ENCODE data around the gene PPP2R1B. TPM values are rescaled to one million over a fixed set of nuclear protein-coding genes. Genes with fewer than 3 reads are reported as not detected.

Gene PPP2R1B
- total and polyA plus RNA-seq, 2 donors (not counting 3 experiments of a cell fraction or from before 2014, with no cell fraction given), result 18.0 to 50.8 TPM

DNA sequence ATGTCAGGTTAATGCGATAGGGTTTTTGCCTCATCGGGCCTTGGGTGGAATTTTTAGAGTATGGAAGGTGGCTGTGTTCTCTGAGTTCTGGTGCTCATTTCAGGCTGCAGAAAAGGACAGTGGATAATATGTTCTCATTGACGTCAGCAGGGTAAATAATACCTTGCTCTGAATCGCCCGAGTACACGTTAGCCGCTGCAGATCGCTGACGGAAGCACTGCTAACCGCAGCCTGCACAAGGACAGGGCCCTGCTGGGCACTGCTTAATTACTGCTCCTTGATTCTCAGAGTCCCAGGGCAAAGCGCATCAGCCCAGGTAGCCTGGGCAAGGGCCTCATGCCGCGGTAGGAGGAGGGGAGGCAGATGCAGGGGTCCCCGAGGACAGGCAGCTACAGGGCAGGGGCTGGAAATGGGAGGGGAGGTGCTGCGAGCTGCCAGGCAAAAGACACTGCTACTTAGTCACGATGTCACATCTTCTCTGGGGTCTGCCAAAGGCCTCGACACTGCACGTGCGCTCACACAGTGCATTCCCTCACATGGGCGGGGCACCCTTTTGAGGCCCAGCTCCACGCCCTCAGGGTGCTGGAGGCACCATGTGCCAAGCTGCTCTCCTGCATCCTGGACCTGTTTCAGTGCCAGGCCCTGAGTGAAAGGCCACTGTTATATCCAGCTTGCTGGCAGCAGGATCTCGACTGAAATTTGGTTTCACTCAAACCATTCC, 35.2 kb downstream of the PPP2R1B start:
- Histone ChIP-seq H3K27me3 (ENCODE audit: control insufficient read depth in 2 of 2, insufficient read depth in 2 of 2, low read length in 2 of 2) (no peaks in the 10 kb centered on the region), H3K9me3 (replicated peaks; ENCODE audit: control insufficient read depth, insufficient read depth, low read length) (no peaks in the 10 kb centered on the region), H3K36me3 (ENCODE audit: control insufficient read depth in 2 of 2, extremely low read depth in 1 of 2, insufficient read depth in 2 of 2, low read length in 2 of 2) (peaks cover 0 to 2% of the 10 kb centered on the region in 2 experiments), H3K4me3 (replicated peaks in 1 of 3; ENCODE audit: insufficient read depth in 1 of 3, low read depth in 1 of 3, low read length in 3 of 3) (no peak overlapping the region), H4K20me1 (replicated peaks; ENCODE audit: control insufficient read depth, extremely low read depth, insufficient read depth, low read length) (no peaks in the 10 kb centered on the region), H3K4me1 (ENCODE audit: control insufficient read depth, extremely low read depth, insufficient read depth, low read length) (peaks cover 45% of the 10 kb centered on the region), H2AFZ (ENCODE audit: low read depth, low read length) (no peak overlapping the region), H3K4me2 (ENCODE audit: insufficient read depth, low read length) (no peak overlapping the region), H3K9ac (replicated peaks; ENCODE audit: extremely low read depth, insufficient read depth, low read length) (no peak overlapping the region), H3K27ac (ENCODE audit: insufficient read depth, low read depth, low read length) (no peak overlapping the region), H3K9me1 (replicated peaks; ENCODE audit: control insufficient read depth, extremely low read depth, insufficient read depth, low read length) (no peaks in the 10 kb centered on the region), H3K79me2 (ENCODE audit: control insufficient read depth, insufficient read depth, low read length) (no peaks in the 10 kb centered on the region)
- intact Hi-C loops (cut with micrococcal nuclease), result no loop called here
- CTCF ChIA-PET, result interaction anchor here (1.0 to 2.0 kb wide), 4 partner anchors 10 to 127 kb away, joined by 4 to 6 read pairs (median 5); no protein-coding TSS in a partner anchor
- BruUV-seq (replicated peaks), result no TSS peak
- DNase-seq (ENCODE audit: low read depth, low spot score) (no peak), FAIRE-seq (no peak)
- peak; percentile 16 for TF ChIP-seq POLR2A (IDR thresholded peaks at IDR 0.05; ENCODE audit: low read depth, low read length)
- TF ChIP-seq, protein P1, sequence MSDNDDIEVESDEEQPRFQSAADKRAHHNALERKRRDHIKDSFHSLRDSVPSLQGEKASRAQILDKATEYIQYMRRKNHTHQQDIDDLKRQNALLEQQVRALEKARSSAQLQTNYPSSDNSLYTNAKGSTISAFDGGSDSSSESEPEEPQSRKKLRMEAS (IDR thresholded peaks at IDR 0.05; ENCODE audit: insufficient read depth, insufficient read length), result no peak
- no peak for TF ChIP-seq POLR2AphosphoS5 (IDR thresholded peaks at IDR 0.05; ENCODE audit: insufficient read depth, low read depth, low read length)
- no peak for TF ChIP-seq FOS (IDR thresholded peaks at IDR 0.05; ENCODE audit: borderline replicate concordance, insufficient read depth, low read length)
- no peak for TF ChIP-seq JUN (IDR thresholded peaks at IDR 0.05; ENCODE audit: borderline replicate concordance, insufficient read depth, insufficient read length, low read depth)
- POLR2A ChIA-PET, result no interaction called here
- dilution Hi-C loops (cut with MboI; ENCODE audit: extremely low pct_ligation_motif_present, low sequenced_read_pairs), result no loop called here

DNA sequence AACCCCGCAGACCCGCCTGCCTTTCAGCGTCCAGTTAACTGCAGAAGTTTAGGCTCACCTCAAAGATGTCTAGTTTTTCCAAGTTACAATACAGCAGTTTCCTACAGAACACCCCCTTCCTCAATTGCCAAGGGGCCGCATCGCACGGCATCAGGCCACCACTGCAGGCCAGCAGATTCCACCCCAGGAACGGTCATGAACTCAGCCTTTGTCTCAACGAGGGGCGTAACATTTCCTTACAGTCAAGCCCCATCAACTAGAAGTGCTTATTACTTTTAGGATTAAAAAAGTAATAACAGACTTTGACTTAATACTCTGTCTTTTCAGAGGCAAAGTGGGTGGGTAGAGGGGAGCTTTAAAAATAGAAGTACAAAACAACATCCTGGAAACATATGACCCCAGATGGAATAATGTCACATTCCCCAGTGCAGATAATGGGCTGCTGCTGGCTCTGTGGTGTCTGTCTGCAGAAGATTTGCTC, 36.3 kb downstream of the PPP2R1B start:
- H3K79me2 ChIP-seq (ENCODE audit: control insufficient read depth, insufficient read depth, low read length), result no peaks in the 10 kb centered on the region
- H3K4me1 ChIP-seq (ENCODE audit: control insufficient read depth, extremely low read depth, insufficient read depth, low read length), result peaks cover 35% of the 10 kb centered on the region
- POLR2A ChIA-PET, result no interaction called here
- intact Hi-C loops (cut with micrococcal nuclease) (no loop called here), dilution Hi-C loops (cut with MboI; ENCODE audit: extremely low pct_ligation_motif_present, low sequenced_read_pairs) (no loop called here)
- DNase-seq (ENCODE audit: low read depth, low spot score) (peak; percentile 59), FAIRE-seq (no peak)
- no peak overlapping the region for H3K27ac ChIP-seq (ENCODE audit: insufficient read depth, low read depth, low read length)
- no peaks in the 10 kb centered on the region for H3K9me1 ChIP-seq (replicated peaks; ENCODE audit: control insufficient read depth, extremely low read depth, insufficient read depth, low read length)
- H3K4me3 ChIP-seq (replicated peaks in 1 of 3; ENCODE audit: insufficient read depth in 1 of 3, low read depth in 1 of 3, low read length in 3 of 3), result no peak overlapping the region
- H3K27me3 ChIP-seq (ENCODE audit: control insufficient read depth in 2 of 2, insufficient read depth in 2 of 2, low read length in 2 of 2), result no peaks in the 10 kb centered on the region
- no peak overlapping the region for H3K4me2 ChIP-seq (ENCODE audit: insufficient read depth, low read length)
- H3K9ac ChIP-seq (replicated peaks; ENCODE audit: extremely low read depth, insufficient read depth, low read length), result no peak overlapping the region
- no TSS peak for BruUV-seq (replicated peaks)
- H2AFZ ChIP-seq (ENCODE audit: low read depth, low read length), result no peak overlapping the region
- H3K36me3 ChIP-seq (ENCODE audit: control insufficient read depth in 2 of 2, extremely low read depth in 1 of 2, insufficient read depth in 2 of 2, low read length in 2 of 2), result peaks cover 0 to 2% of the 10 kb centered on the region in 2 experiments
- no peaks in the 10 kb centered on the region for H3K9me3 ChIP-seq (replicated peaks; ENCODE audit: control insufficient read depth, insufficient read depth, low read length)
- H4K20me1 ChIP-seq (replicated peaks; ENCODE audit: control insufficient read depth, extremely low read depth, insufficient read depth, low read length), result no peaks in the 10 kb centered on the region
- CTCF ChIA-PET, result interaction anchor here (1.0 to 2.8 kb wide), 5 partner anchors 8 to 126 kb away, joined by 3 to 13 read pairs (median 4); no protein-coding TSS in a partner anchor
- TF ChIP-seq FOS (IDR thresholded peaks at IDR 0.05; ENCODE audit: borderline replicate concordance, insufficient read depth, low read length) (no peak), POLR2AphosphoS5 (IDR thresholded peaks at IDR 0.05; ENCODE audit: insufficient read depth, low read depth, low read length) (no peak)
